ENCODE data around the gene FAM171A1. TPM values are rescaled to one million over a fixed set of nuclear protein-coding genes. Genes with fewer than 3 reads are reported as not detected.
A peak's percentile ranks its signal among the peaks of the same experiment; 100 is the strongest.

The FAM171A1 gene
- total RNA-seq, 1 experiment from 2014 or later = 46.5 TPM

GRCh38 chr10:15374156-15374555 lies 3.1 kb upstream of the FAM171A1 start:
- intact Hi-C loops (cut with micrococcal nuclease; ENCODE audit: unreplicated experiment) = loop anchor here (5.0 kb wide), 1 partner anchor 112 kb away; no protein-coding TSS in a partner anchor
- CTCF ChIA-PET = no interaction called here
- POLR2A ChIA-PET (ENCODE audit: low non-redundant PET) = no interaction called here
- H3K9me3 ChIP-seq (ENCODE audit: low read depth, low read length, poor library complexity, severe bottlenecking) = no peaks in the 10 kb centered on the region
- no peaks in the 10 kb centered on the region for H3K27me3 ChIP-seq (replicated peaks; ENCODE audit: insufficient read depth, low read depth, low read length, poor library complexity)
- peaks cover 6% of the 10 kb centered on the region for H3K4me1 ChIP-seq (ENCODE audit: insufficient read depth, low read length, poor library complexity, severe bottlenecking)
- H3K4me3 ChIP-seq (ENCODE audit: low read depth, low read length, poor library complexity, severe bottlenecking) = no peak overlapping the region
- TF ChIP-seq EZH2 (IDR thresholded peaks at IDR 0.05; ENCODE audit: borderline replicate concordance, low read depth, low read length, poor library complexity, severe bottlenecking) (no peak), CTCF (conservative IDR thresholded peaks at IDR 0.05; ENCODE audit: low read depth, low read length) (no peak)
- BruUV-seq (replicated peaks) = no TSS peak
- H3K36me3 ChIP-seq (ENCODE audit: insufficient read depth, low read length, poor library complexity, severe bottlenecking) = no peaks in the 10 kb centered on the region
- no peak for DNase-seq (ENCODE audit: low spot score)
- no peak overlapping the region for H3K27ac ChIP-seq (ENCODE audit: low read depth, low read length, poor library complexity, severe bottlenecking)

DNA sequence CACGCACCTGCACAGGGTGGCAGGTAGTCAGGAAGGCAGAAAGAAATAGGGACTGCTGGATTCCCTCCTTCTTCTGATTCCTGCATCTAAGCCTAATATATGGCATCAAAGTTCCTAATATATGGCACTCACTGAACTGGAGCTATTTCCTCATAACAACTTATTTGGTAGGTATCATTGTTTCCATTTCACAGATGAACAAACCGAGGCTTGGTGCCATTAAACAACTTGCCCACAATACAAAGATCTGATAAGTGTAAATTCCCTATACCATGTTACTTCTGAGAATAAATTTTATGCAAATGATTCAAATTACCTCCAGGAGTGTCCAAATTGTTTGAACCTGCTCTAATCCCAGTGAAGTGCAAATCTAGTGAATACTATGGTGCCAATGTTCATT lies 2.1 kb upstream of the FAM171A1 start:
- intact Hi-C loops (cut with micrococcal nuclease; ENCODE audit: unreplicated experiment) = loop anchor here (5.0 kb wide), 1 partner anchor 111 kb away; no protein-coding TSS in a partner anchor
- no peaks in the 10 kb centered on the region for H3K36me3 ChIP-seq (ENCODE audit: insufficient read depth, low read length, poor library complexity, severe bottlenecking)
- H3K4me3 ChIP-seq (ENCODE audit: low read depth, low read length, poor library complexity, severe bottlenecking) = no peak overlapping the region
- ChIA-PET CTCF (no interaction called here), POLR2A (ENCODE audit: low non-redundant PET) (no interaction called here)
- TF ChIP-seq EZH2 (IDR thresholded peaks at IDR 0.05; ENCODE audit: borderline replicate concordance, low read depth, low read length, poor library complexity, severe bottlenecking) (no peak), CTCF (conservative IDR thresholded peaks at IDR 0.05; ENCODE audit: low read depth, low read length) (no peak)
- DNase-seq (ENCODE audit: low spot score) = no peak
- no peaks in the 10 kb centered on the region for H3K9me3 ChIP-seq (ENCODE audit: low read depth, low read length, poor library complexity, severe bottlenecking)
- H3K27ac ChIP-seq (ENCODE audit: low read depth, low read length, poor library complexity, severe bottlenecking) = no peak overlapping the region
- no TSS peak for BruUV-seq (replicated peaks)
- no peaks in the 10 kb centered on the region for H3K27me3 ChIP-seq (replicated peaks; ENCODE audit: insufficient read depth, low read depth, low read length, poor library complexity)
- peaks cover 6% of the 10 kb centered on the region for H3K4me1 ChIP-seq (ENCODE audit: insufficient read depth, low read length, poor library complexity, severe bottlenecking)

DNA sequence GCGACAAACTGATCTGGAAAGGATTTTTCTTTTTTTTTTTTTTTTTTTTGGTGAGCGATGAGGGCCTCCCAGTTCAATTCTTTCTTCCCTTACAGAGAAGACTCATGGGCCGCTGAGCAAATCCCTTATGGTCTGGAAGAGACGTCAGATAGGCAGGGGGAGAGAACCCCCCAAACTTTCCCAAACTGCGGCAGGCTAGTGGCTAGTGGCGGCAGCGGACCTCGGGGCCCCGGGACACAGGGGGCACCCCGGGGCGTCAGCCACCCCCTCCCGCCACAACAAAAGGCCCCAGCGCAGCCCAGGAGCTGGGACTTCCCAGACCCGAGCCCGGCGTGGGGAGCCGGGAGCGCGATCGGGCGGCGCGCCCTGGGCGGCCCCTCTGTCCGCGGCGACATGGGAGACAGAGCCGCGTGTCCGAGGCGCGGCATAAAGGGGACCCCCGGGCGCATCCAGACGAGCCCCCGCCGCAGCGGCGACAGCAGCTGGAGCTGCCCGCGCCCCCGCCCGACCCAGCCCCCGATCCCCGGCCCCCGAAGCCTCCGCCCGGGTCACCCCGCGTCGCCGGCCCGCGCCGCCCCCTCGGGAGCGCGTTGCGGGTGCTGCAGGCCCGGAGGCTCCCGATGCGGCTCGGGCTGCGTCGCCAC lies 755 bp downstream of the FAM171A1 start:
- ChIA-PET POLR2A (ENCODE audit: low non-redundant PET) (no interaction called here), CTCF (interaction anchor here (0.6 to 0.7 kb wide), 3 partner anchors 73 to 202 kb away, joined by 4 to 10 read pairs (median 8); partner anchors contain the start of gene NMT2)
- Histone ChIP-seq H3K4me3 (ENCODE audit: low read depth, low read length, poor library complexity, severe bottlenecking) (peak overlapping the region; percentile 67), H3K27me3 (replicated peaks; ENCODE audit: insufficient read depth, low read depth, low read length, poor library complexity) (no peaks in the 10 kb centered on the region), H3K27ac (ENCODE audit: low read depth, low read length, poor library complexity, severe bottlenecking) (peak overlapping the region; percentile 88), H3K36me3 (ENCODE audit: insufficient read depth, low read length, poor library complexity, severe bottlenecking) (no peaks in the 10 kb centered on the region), H3K4me1 (ENCODE audit: insufficient read depth, low read length, poor library complexity, severe bottlenecking) (peaks cover 6% of the 10 kb centered on the region), H3K9me3 (ENCODE audit: low read depth, low read length, poor library complexity, severe bottlenecking) (no peaks in the 10 kb centered on the region)
- TF ChIP-seq EZH2 (IDR thresholded peaks at IDR 0.05; ENCODE audit: borderline replicate concordance, low read depth, low read length, poor library complexity, severe bottlenecking) (no peak), CTCF (conservative IDR thresholded peaks at IDR 0.05; ENCODE audit: low read depth, low read length) (no peak)
- DNase-seq (ENCODE audit: low spot score) = no peak
- intact Hi-C loops (cut with micrococcal nuclease; ENCODE audit: unreplicated experiment) = loop anchor here (2.0 to 5.0 kb wide), 2 partner anchors 108 to 162 kb away; no protein-coding TSS in a partner anchor
- no TSS peak for BruUV-seq (replicated peaks)
